GM12801 (cell line): ENCODE data around the gene PCDHA1.

Source experiments
- CTCF ChIP-seq: IDR thresholded peaks from one replicate; pipeline ENCODE4 v1.5.1; 2011; ENCODE audit warnings: control low read depth; ENCODE audit not compliant: insufficient read length; ENCODE audit errors: extremely low read depth

Gene PCDHA1

GRCh38 chr5:140785905-140786686 is at the start of gene PCDHA1:
Gene PCDHA1 (plus strand): TSS chr5:140786140.
- no peak for TF ChIP-seq CTCF

- TF ChIP-seq CTCF, result no peak
Observed at GRCh38 chr5:140737486-140737885, 48.5 kb upstream of the PCDHA1 start.

DNA sequence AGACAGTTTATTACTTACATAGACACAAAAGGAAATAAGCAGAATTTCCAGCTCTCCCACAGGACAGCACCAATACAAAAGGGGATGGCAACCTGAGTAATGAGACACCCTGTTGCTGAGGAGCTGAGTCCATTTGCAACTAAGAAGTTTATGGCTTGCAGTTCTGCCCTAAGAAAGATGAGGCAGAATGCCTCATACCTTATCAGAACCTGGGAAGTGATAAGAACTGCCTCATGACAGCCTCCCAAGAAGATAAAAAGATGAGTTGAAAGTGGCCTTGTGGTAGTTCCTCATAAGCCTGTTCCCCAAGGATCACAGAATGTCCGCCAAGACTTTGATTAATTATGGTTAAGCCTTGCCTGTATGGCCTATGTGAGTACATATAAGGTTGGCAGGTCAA is 44.0 kb upstream of the PCDHA1 start:
- no peak for TF ChIP-seq CTCF

- no peak for TF ChIP-seq CTCF
Observed at GRCh38 chr5:140753561-140753960, 32.4 kb upstream of the PCDHA1 start.

DNA sequence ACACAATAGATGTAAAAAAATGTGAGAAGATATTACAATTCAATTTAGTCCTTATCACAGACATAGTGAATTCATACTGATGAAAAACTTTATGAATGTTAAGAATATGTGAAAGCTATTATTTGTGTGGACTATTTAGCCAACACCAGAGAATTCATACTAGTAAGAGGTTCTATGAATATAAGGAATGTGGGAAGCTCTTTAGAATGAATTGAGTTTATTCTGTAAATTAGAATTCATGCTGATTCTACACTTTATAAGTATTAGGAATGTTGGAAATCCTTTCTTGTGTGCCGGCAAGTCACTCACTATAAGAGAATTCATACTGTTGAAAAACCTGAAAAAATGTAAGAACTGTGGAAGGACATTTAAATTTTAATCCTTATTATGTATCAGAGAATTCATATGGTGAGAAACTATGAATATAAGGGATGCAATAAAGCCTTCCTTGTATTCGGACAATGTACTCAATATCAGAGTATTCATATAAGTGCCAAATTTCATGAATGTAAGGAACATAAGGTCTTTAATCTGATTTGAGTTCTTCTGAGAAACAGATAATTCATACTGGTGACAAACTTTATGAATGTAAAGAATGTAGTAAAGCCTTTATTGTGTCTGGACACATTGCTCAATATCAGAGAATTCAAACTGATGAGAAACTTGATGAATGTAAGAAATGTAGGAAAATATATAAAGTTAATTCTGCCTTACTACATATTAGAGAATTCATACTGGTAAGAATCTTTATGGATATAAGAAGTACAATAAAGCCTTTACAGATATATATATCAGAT is 21.6 kb upstream of the PCDHA1 start:
- no peak for TF ChIP-seq CTCF

- no peak for TF ChIP-seq CTCF
Observed at GRCh38 chr5:140767444-140767843, 18.5 kb upstream of the PCDHA1 start.

DNA sequence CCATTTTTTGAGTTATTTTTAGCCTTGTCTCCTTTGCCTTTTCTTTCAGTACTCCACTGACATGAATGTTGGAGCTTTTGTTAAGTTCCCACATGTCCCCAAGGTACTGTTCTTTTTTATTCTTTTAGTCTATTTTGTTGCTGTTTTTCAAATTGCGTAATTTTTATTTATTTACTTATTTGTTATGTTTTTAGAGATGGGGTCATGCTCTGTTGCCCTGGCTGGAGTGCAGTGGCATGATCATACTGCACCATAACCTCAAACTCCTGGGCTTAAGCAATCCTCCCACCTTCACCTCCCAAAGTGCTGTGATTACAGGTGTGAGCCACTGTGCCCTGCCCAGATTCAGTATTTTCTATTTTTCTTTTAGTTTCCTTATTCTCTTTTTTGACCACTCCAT is 5.4 kb upstream of the PCDHA1 start:
- no peak for TF ChIP-seq CTCF
